ENCODE results near the gene LYRM7. TPM values are rescaled to one million over a fixed set of nuclear protein-coding genes. Genes with fewer than 3 reads are reported as not detected.
A peak's percentile ranks its signal among the peaks of the same experiment; 100 is the strongest.
"Not testable (repeated sequence)": the region's sequence is repeated elsewhere in the genome, so short reads cannot be mapped to it uniquely, and the experiment has no call there.

Gene LYRM7
- total RNA-seq (2021; fragmentation: NEBNext Ultra II Directional; extraction: Animal tissue kit (Norgen Biotek cat#: 25700)) = 10 to 100 TPM in 3 of 6 experiments, 1 to 10 TPM in 3; 8.1 to 10.9 (median 9.9) TPM
- long read RNA-seq, full-length matches to known transcripts = 22 of 31 reads
- long read RNA-seq, partial matches to known transcripts = 0 of 31 reads
- long read RNA-seq, other reads (novel, unspliced or antisense) = 9 of 31 reads

GRCh38 chr5:131170540-131171275 lies at the start of gene LYRM7:
Gene LYRM7, plus strand, starts transcription at chr5:131170944. Its CDS starts 77 bp downstream, at chr5:131171021.
- TF ChIP-seq CTCF (IDR thresholded peaks at IDR 0.05) = no peak
- H3K4me3 Mint-ChIP-seq = peak within 1 kb of the TSS; percentile 100

GRCh38 chr5:131127244-131127643 lies 43.5 kb upstream of the LYRM7 start:
- not testable (repeated sequence) for H3K27me3 Mint-ChIP-seq (ENCODE audit: insufficient read depth); H3K36me3 Mint-ChIP-seq (ENCODE audit: low read depth); H3K4me1 Mint-ChIP-seq (ENCODE audit: low read depth); H3K27ac Mint-ChIP-seq; DNase-seq; H3K4me3 Mint-ChIP-seq
- peaks cover 18% of the 10 kb centered on the region for H3K9me3 Mint-ChIP-seq

More at GRCh38 chr5:131170540-131171275, at the start of gene LYRM7:
- Mint-ChIP-seq H3K4me1 (ENCODE audit: low read depth) (peaks cover 27% of the 10 kb centered on the region), H3K9me3 (no peaks in the 10 kb centered on the region), H3K27me3 (ENCODE audit: insufficient read depth) (peaks cover 3% of the 10 kb centered on the region; the same call in 1 of the 2 replicates), H3K36me3 (ENCODE audit: low read depth) (no peaks in the 10 kb centered on the region), H3K27ac (peak within 1 kb of the TSS; percentile 92)
- peak; percentile 99 for DNase-seq

- Mint-ChIP-seq H3K27me3 (ENCODE audit: insufficient read depth) (no peaks in the 10 kb centered on the region), H3K27ac (no peak overlapping the region), H3K4me1 (ENCODE audit: low read depth) (no peaks in the 10 kb centered on the region), H3K4me3 (no peak overlapping the region), H3K36me3 (ENCODE audit: low read depth) (no peaks in the 10 kb centered on the region), H3K9me3 (peaks cover 13% of the 10 kb centered on the region)
- TF ChIP-seq CTCF (IDR thresholded peaks at IDR 0.05) = no peak
- no peak for DNase-seq
Observed at GRCh38 chr5:131129306-131129705, 41.4 kb upstream of the LYRM7 start.

- not testable (repeated sequence) for DNase-seq; H3K27ac Mint-ChIP-seq; H3K4me1 Mint-ChIP-seq (ENCODE audit: low read depth); H3K36me3 Mint-ChIP-seq (ENCODE audit: low read depth); H3K9me3 Mint-ChIP-seq; H3K4me3 Mint-ChIP-seq; H3K27me3 Mint-ChIP-seq (ENCODE audit: insufficient read depth)
Observed at GRCh38 chr5:131133091-131133490, 37.7 kb upstream of the LYRM7 start.

GRCh38 chr5:131138406-131138805 lies 32.3 kb upstream of the LYRM7 start:
- not testable (repeated sequence) for H3K27me3 Mint-ChIP-seq (ENCODE audit: insufficient read depth); H3K27ac Mint-ChIP-seq; H3K4me3 Mint-ChIP-seq; DNase-seq; H3K9me3 Mint-ChIP-seq; H3K36me3 Mint-ChIP-seq (ENCODE audit: low read depth); H3K4me1 Mint-ChIP-seq (ENCODE audit: low read depth)

- no peaks in the 10 kb centered on the region; the same call in 1 of the 2 replicates for H3K9me3 Mint-ChIP-seq
- no peaks in the 10 kb centered on the region for H3K36me3 Mint-ChIP-seq (ENCODE audit: low read depth)
- H3K27ac Mint-ChIP-seq = no peak overlapping the region
- H3K4me1 Mint-ChIP-seq (ENCODE audit: low read depth) = no peaks in the 10 kb centered on the region
- peaks cover 6% of the 10 kb centered on the region for H3K27me3 Mint-ChIP-seq (ENCODE audit: insufficient read depth)
- no peak overlapping the region for H3K4me3 Mint-ChIP-seq
- no peak for DNase-seq
- no peak for TF ChIP-seq CTCF (IDR thresholded peaks at IDR 0.05)
Observed at GRCh38 chr5:131139321-131139720, 31.4 kb upstream of the LYRM7 start.

GRCh38 chr5:131142970-131143617 lies 27.6 kb upstream of the LYRM7 start:
- Mint-ChIP-seq H3K4me3 (no peak overlapping the region), H3K27ac (no peak overlapping the region), H3K27me3 (ENCODE audit: insufficient read depth) (peaks cover 4% of the 10 kb centered on the region), H3K36me3 (ENCODE audit: low read depth) (no peaks in the 10 kb centered on the region), H3K9me3 (no peaks in the 10 kb centered on the region), H3K4me1 (ENCODE audit: low read depth) (no peaks in the 10 kb centered on the region)
- no peak for DNase-seq
- TF ChIP-seq CTCF (IDR thresholded peaks at IDR 0.05) = no peak

Data from HFFc6 (cell line).